ENCODE results near the gene KCNMB1.

GRCh38 chr5:170361116-170361515, 28.1 kb downstream of the KCNMB1 start:
- TF ChIP-seq, protein P1, sequence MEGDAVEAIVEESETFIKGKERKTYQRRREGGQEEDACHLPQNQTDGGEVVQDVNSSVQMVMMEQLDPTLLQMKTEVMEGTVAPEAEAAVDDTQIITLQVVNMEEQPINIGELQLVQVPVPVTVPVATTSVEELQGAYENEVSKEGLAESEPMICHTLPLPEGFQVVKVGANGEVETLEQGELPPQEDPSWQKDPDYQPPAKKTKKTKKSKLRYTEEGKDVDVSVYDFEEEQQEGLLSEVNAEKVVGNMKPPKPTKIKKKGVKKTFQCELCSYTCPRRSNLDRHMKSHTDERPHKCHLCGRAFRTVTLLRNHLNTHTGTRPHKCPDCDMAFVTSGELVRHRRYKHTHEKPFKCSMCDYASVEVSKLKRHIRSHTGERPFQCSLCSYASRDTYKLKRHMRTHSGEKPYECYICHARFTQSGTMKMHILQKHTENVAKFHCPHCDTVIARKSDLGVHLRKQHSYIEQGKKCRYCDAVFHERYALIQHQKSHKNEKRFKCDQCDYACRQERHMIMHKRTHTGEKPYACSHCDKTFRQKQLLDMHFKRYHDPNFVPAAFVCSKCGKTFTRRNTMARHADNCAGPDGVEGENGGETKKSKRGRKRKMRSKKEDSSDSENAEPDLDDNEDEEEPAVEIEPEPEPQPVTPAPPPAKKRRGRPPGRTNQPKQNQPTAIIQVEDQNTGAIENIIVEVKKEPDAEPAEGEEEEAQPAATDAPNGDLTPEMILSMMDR (IDR thresholded peaks at IDR 0.05 in 4 of 5, conservative IDR thresholded peaks at IDR 0.05 in 1 of 5): no peak
- TF ChIP-seq POLR2A (IDR thresholded peaks at IDR 0.05): no peak
